ENCODE data around the gene NSMCE4A.
"Not testable (repeated sequence)": the region's sequence is repeated elsewhere in the genome, so short reads cannot be mapped to it uniquely, and the experiment has no call there.

The NSMCE4A gene

GRCh38 chr10:121952226-121952625 lies 22.8 kb downstream of the NSMCE4A start:
- TF ChIP-seq POLR2A (IDR thresholded peaks at IDR 0.05; ENCODE audit: low read depth, low read length) = no peak
- TF ChIP-seq TAF1 (IDR thresholded peaks at IDR 0.05; ENCODE audit: borderline replicate concordance, low read depth, low read length) = no peak
- TF ChIP-seq POLR2AphosphoS5 (IDR thresholded peaks at IDR 0.05; ENCODE audit: low read depth, low read length) = no peak
- FAIRE-seq (no peak), DNase-seq (ENCODE audit: insufficient read length) (no peak)

GRCh38 chr10:121949451-121949850 lies 25.6 kb downstream of the NSMCE4A start:
- DNase-seq (ENCODE audit: insufficient read length) = no peak
- TF ChIP-seq TAF1 (IDR thresholded peaks at IDR 0.05; ENCODE audit: borderline replicate concordance, low read depth, low read length) = no peak
- no peak for TF ChIP-seq POLR2A (IDR thresholded peaks at IDR 0.05; ENCODE audit: low read depth, low read length)
- TF ChIP-seq POLR2AphosphoS5 (IDR thresholded peaks at IDR 0.05; ENCODE audit: low read depth, low read length) = no peak
- no peak for FAIRE-seq

GRCh38 chr10:121949049-121949448 lies 26.0 kb downstream of the NSMCE4A start:
- DNase-seq (ENCODE audit: insufficient read length) (no peak), FAIRE-seq (no peak)
- no peak for TF ChIP-seq TAF1 (IDR thresholded peaks at IDR 0.05; ENCODE audit: borderline replicate concordance, low read depth, low read length)
- TF ChIP-seq POLR2A (IDR thresholded peaks at IDR 0.05; ENCODE audit: low read depth, low read length) = no peak

- peak; percentile 9 for FAIRE-seq
- no peak for DNase-seq (ENCODE audit: insufficient read length)
- TF ChIP-seq TAF1 (IDR thresholded peaks at IDR 0.05; ENCODE audit: borderline replicate concordance, low read depth, low read length) = no peak
- no peak for TF ChIP-seq POLR2AphosphoS5 (IDR thresholded peaks at IDR 0.05; ENCODE audit: low read depth, low read length)
- TF ChIP-seq POLR2A (IDR thresholded peaks at IDR 0.05; ENCODE audit: low read depth, low read length) = no peak
Observed at GRCh38 chr10:121947343-121948330, 27.4 kb downstream of the NSMCE4A start.

GRCh38 chr10:121942749-121943416 lies 32.1 kb downstream of the NSMCE4A start:
- FAIRE-seq (no peak), DNase-seq (ENCODE audit: insufficient read length) (no peak)
- TF ChIP-seq POLR2AphosphoS5 (IDR thresholded peaks at IDR 0.05; ENCODE audit: low read depth, low read length) (no peak), POLR2A (IDR thresholded peaks at IDR 0.05; ENCODE audit: low read depth, low read length) (no peak), TAF1 (IDR thresholded peaks at IDR 0.05; ENCODE audit: borderline replicate concordance, low read depth, low read length) (no peak)

- TF ChIP-seq POLR2AphosphoS5 (IDR thresholded peaks at IDR 0.05; ENCODE audit: low read depth, low read length) = no peak
- TF ChIP-seq TAF1 (IDR thresholded peaks at IDR 0.05; ENCODE audit: borderline replicate concordance, low read depth, low read length) = no peak
- no peak for TF ChIP-seq POLR2A (IDR thresholded peaks at IDR 0.05; ENCODE audit: low read depth, low read length)
- FAIRE-seq (no peak), DNase-seq (ENCODE audit: insufficient read length) (no peak)
Observed at GRCh38 chr10:121941532-121941931, 33.5 kb downstream of the NSMCE4A start.

GRCh38 chr10:121936295-121936694 lies 38.7 kb downstream of the NSMCE4A start:
- TF ChIP-seq TAF1 (IDR thresholded peaks at IDR 0.05; ENCODE audit: borderline replicate concordance, low read depth, low read length) (no peak), POLR2AphosphoS5 (IDR thresholded peaks at IDR 0.05; ENCODE audit: low read depth, low read length) (no peak), POLR2A (IDR thresholded peaks at IDR 0.05; ENCODE audit: low read depth, low read length) (no peak)
- DNase-seq (ENCODE audit: insufficient read length) = no peak
- FAIRE-seq = no peak

- no peak for DNase-seq (ENCODE audit: insufficient read length)
- TF ChIP-seq TAF1 (IDR thresholded peaks at IDR 0.05; ENCODE audit: borderline replicate concordance, low read depth, low read length) (no peak), POLR2AphosphoS5 (IDR thresholded peaks at IDR 0.05; ENCODE audit: low read depth, low read length) (no peak), POLR2A (IDR thresholded peaks at IDR 0.05; ENCODE audit: low read depth, low read length) (no peak)
- no peak for FAIRE-seq
Observed at GRCh38 chr10:121935702-121936101, 39.3 kb downstream of the NSMCE4A start.

- DNase-seq (ENCODE audit: insufficient read length); FAIRE-seq: not testable (repeated sequence)
Observed at GRCh38 chr10:121930268-121931085, 44.5 kb downstream of the NSMCE4A start.

- FAIRE-seq; DNase-seq (ENCODE audit: insufficient read length): not testable (repeated sequence)
Observed at GRCh38 chr10:121929585-121930267, 45.3 kb downstream of the NSMCE4A start.

- no peak for TF ChIP-seq TAF1 (IDR thresholded peaks at IDR 0.05; ENCODE audit: borderline replicate concordance, low read depth, low read length)
- TF ChIP-seq POLR2AphosphoS5 (IDR thresholded peaks at IDR 0.05; ENCODE audit: low read depth, low read length) = 0 out of 2 replicates have a peak, but pooled peaks have one; percentile 4
- no peak for FAIRE-seq
- DNase-seq (ENCODE audit: insufficient read length) = peak; percentile 14
Observed at GRCh38 chr10:121928528-121928884, 46.5 kb downstream of the NSMCE4A start.
